Placental pericyte (primary cell): ENCODE results near the gene VWC2L. TPM values are rescaled to one million over a fixed set of nuclear protein-coding genes. Genes with fewer than 3 reads are reported as not detected.

Experiments
- total RNA-seq: library from RNA; depleted of rRNA; stranded (reverse); fragments of >200 nt; gene quantifications from 2 replicates; pipeline ENCODE4 v1.2.3, GENCODE V29; 2012

The VWC2L gene
- total RNA-seq: not detected in 2 replicates

GRCh38 chr2:214410918-214411554 is at the start of gene VWC2L:
Gene VWC2L, plus strand, starts transcription at chr2:214411054. Its CDS starts 3,140 bp downstream, at chr2:214414194.

